CD4-positive, alpha-beta T cell treated with Interferon alpha-2 for 1 hour (primary cell): ENCODE results near the gene RNF34.
A peak's percentile ranks its signal among the peaks of the same experiment; 100 is the strongest.

Experiments used
- DNase-seq, 2 donors: peaks; one replicate each; pipeline ENCODE4 v3.0.0-alpha.2; 2020 to 2022

RNF34 gene

DNA sequence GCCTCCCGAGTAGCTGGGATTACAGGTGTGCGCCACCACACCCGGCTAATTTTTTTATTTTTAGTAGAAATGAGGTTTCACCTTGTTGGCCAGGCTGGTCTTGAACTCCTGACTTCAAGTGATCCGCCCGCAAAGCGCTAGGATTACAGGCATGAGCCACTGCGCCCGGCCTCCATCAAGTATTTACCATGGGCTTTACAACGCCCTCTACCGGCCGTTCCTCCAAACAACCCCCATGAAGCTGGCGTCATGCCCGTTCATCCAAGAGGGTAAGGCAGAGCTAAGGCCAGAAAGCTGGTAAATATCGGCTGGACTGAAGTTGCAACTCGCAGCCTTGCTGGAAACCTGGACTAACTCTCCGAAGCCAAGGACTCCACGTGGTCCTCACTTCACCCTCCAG is 41.6 kb downstream of the RNF34 start:
- no peak for DNase-seq

DNA sequence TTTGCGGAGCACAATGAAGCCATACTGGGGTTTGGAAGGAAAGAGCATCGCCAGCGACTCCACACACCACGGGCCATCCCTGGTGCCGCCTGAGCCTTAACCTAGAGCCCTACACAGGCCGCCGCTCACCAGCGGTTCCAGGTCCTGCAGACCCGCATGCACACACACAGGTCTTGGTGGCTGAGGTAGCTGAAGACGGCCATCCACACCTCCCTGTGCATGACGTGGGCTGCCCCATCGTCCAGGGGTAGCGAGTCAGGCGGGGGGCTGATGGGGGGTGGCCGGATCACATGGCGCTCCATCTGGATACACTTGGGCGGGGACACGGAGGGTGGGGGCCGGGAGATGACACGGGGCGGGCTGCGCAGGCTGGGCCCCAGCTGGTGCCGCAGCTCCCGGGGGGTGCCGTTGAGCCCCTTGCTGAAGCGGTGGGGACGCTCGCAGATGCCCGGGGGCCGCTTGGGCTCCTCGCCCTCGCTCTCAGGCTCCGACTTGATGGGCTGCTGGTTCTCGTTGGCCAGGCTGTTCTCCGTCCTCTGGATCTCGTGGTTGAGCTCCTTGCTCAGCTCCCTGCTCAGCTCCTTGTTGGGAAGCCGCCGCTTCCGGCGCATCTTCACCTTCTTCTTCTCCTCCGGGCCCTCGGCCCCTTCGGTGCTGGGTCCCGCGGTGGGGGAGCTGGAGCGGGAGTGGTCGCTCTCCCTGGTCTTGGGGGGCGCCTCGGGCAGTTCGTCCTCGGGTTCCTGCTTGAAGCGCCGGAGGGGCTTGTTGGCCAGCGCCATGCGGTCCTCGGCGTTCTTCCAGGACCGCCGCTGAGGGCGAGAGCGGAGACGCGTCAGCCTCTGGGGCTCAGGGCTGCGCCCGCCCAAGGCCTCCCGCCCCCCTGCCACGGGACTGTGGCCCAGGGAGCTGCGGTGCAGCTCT is 42.4 kb downstream of the RNF34 start:
- DNase-seq: no peak

DNA sequence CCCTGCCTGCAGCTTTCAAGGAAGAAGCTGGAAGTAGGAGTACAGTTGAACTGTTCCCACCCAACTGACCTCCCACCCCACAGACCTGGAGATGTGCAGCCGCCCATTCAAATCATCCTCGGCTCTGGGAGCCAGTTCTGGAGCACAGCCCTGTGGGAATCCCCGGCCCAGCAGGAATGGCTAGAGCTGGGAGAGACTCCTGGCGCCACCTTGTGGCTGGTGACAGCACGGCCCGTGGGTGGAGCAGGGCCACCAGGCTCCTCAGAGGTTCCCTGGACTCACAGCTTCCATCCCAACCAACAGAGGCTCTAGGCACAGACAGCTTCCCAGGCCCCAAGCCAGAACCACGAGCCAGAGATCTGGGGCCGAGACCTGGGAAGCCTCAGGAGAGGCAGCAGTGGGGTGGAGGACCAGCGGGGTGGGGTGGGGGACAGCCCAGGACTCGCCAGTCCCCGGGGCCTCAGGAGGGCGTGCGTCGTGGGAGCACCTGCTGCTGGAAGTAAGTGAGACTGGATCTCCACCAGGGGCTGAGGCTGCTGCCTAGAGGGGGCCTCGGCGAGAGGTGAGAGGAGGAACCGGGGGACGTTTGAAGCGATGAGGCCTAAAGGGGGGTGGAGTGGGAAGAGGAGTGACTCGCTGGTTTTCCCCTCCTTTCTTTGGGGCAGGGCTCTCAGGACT is 43.4 kb downstream of the RNF34 start:
- peak; percentile 59 to 68 for DNase-seq

DNA sequence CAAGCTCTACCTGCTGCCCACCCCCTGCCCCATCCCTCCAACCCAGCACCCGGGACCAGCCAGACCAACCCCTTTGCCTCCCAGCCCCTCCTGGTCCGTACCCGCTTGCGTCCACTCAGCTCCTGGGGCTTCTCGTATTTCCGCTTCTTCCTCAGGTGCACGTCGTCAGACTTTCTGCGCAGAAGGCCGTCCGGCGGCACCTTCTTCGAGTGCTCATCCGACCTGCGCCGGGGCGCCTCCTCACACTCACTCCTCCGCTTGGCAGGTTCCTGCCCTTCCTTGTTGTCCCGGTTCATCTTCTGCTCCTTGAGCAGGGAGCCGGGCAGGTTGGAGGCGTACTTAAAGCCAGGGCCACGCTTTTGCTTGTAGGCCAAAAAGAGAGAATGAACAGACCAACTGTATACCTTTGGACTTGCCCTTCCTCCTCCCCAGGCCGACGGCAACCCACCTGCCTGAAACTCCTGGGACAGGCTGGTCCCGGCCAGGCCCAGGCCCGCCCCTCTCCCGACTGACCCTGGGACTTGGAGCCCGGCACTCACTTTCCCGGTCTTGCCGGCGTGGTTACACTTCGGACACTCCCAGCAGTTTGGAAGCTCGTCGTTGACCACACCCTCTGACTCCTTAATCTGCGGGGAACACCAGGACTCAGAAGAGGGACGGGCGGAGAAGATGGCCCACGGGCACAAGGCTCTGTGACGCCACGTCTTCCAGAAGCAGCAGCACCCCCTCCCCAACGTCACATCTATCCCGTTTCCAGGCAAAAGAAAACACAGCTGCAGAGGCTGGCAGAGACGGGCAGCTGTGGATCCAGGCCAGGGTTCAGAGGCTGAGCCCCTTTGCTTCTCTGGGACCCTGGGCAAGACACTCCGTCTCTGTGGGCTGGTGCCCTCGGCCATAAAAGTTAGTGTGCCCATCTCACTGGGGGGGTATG is 44.3 kb downstream of the RNF34 start:
- DNase-seq: no peak

DNA sequence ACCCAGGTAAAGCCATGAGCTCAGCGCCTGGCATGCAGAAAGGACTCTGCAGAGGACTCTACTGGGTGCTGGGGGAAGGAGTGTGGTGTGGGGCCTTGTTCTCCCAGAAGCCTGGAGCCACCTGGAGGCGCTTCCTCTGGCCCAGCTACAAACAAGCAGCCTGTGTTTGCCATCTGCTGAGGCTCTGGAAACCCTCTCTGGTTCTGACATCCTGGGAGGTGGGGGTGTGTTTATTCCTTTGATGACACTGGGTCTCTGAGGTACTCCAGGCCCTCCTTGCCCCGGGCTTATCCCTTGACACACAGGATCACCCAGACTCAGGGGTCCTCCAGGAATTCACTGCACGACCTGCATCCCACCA is 44.9 kb downstream of the RNF34 start:
- no peak for DNase-seq

DNA sequence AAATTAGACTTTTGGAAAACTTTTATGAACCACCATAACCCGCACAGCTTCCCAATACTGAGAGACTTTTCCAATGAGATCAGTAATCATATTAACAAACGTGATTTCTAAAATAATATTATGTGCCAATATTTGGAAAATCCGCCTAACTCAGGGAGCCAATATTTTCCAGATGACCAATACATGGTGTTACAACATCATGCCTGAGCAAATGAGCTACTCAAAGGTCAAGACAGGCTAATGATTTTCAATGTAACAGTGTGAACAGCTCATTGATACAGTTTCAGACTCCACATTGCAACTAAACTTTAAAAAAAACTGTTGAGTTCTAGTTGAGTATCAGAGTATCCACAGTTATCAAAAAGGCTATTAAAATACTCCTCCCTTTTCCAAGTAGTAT is 46.8 kb downstream of the RNF34 start:
- DNase-seq: no peak

DNA sequence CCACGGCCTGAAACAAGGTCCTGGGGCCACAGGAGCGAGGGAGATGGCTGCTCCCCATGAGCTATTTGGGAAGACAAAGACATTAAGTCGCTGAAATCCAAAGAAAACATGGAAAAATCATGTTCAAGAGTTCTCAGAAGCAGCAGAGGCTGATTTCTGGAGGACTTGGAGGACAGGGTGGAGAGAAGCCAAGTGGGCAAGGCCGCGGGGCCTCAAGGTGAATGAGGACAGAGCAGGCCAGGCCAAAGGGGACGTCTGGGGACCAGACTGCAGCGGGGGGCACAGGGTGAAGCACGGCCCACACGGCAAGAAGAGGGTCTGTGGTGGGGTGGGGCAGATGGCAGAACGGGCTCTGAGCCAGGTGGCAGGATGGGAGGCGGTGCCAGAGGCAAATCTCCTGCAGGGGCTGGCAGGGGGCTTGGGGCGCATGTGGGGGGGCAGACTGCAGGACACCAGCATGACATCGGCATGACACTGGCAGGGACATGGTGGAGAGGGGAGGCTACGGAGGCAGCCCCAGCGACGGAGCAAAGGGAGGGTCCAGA is 48.9 kb downstream of the RNF34 start:
- no peak for DNase-seq

DNA sequence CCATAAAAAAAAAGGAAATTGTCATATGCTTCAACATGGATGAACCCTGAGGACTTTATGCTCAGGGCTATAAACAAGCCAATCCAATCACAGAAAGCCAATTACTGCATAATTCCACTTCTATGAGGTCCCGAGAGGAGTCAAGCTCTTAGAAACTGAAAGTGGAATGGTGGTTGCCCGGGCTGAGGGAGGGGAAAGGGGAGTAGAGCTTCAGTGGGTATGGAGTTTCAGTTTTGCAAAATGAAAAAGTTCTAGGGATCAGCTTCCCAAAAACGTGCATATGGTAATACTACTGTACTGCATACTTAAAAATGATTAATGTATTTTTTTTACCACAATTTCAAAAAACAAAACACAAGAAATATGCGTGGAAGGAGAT is 52.0 kb downstream of the RNF34 start:
- no peak for DNase-seq

DNA sequence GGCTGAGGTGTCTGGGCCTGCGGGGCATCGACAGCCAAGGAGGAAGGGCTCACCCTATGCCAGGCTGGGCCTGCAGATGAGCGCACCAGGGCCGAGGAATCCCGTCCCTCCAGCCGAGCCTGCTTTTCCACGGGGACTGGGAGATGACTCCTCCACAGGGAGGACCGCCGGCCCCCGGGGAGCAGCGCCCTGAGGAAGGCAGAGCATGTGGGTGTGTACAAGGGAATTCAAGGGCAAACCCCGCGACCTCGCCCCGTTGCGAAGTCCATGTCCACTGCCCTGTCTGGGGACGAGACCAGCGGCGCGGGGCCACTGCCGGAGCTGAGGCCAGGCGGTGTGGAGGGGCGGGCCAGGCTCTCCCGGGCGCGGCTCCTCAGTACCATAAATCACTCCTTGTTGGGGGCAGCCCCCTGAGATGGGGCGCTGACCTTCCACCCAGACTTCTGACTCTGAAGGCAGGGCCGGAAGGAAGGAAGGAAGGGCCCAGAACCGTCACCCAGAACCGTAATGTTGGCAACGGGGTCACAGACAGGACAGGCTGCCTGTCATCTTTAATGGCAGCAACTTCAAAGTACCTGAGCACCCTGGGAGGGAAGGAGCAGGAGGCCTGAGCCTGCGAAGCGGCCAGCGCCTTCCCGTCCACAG is 52.5 kb downstream of the RNF34 start:
- DNase-seq: no peak

DNA sequence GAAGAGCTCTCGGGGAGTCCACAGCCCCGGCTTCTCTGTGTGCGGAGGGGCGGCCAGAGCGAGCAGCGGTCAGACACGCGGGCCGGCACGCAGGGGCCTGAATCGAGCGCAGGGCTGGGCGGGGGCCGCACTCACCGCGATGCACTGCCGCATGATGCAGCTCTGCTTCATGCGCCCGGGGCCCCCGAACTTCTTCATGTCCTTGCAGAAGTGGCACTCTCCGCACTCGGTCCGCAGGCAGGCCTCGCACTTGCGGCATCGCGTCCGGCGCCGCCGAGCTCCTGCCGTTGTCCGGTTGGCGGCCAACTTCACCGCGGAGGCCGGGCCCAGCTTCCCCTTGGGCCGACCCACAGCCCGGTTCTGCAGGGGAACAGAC is 53.1 kb downstream of the RNF34 start:
- DNase-seq: no peak

DNA sequence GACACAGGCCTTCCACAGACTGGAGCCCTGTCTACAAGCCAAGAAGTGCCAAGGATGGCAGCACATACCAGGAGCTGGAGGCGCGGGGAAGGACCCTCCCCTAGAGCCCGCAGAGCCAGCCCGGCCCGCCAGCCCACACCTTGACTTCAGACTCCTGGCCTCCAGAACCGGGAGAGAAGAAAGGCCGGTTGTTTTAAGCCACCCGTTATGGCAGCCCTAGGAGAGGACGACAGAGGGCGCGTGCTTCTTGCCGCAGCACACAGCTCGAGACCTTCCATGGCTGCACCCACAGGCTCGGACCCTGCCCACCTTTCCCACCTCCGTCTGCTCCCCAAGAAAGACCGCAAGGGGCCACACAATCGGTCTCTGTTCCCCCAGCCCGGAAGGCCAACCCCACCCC is 53.7 kb downstream of the RNF34 start:
- no peak for DNase-seq

DNA sequence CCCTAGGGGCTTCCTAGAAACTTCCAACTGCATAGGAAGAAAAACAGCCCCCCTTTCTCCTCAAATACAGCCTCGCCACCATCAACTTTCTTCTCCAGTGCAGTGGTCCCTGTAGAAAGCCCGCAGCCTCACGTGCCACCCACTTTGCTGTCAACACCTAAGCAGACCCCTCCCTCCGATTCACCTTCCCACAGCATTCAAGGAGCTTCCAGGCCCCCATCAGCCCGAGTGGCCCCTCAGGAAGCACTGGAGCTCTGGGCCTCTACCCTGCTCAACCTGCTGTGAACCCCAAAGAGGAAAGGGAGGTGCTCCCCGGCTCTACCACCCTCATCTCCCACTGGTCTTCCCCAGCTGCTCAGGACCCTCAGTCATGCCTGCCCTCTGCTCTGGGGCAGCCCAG is 55.0 kb downstream of the RNF34 start:
- no peak for DNase-seq

DNA sequence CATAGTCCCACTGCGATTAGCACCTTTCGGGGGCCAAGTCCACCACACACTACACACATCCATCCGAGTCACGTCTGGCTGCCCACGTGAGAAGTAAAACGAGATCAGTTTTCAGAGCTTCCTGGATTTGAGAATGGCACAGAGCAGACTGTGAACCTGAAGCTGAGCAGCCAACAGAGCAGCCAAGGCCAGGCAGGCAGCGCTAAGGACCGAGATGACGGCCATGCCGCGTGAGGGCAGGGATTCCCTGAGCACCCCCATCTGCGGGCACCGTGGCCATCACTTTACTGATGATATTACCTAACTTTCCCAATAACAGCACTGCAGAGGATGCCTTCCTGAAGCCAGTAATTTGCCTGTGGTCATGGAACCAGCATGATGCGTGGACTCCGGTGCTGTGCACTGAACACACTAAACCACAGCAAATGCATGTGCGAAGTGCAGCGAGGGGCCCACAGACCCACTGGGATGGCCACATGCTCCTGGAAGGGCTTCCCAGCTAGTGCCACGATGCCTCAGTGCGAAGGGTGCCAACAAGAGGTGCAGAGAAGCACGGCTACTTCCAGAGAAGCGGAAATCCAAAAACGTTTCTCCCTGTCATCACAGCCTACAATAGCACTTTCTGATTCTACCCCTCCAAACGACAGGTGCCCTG is 56.0 kb downstream of the RNF34 start:
- no peak for DNase-seq

DNA sequence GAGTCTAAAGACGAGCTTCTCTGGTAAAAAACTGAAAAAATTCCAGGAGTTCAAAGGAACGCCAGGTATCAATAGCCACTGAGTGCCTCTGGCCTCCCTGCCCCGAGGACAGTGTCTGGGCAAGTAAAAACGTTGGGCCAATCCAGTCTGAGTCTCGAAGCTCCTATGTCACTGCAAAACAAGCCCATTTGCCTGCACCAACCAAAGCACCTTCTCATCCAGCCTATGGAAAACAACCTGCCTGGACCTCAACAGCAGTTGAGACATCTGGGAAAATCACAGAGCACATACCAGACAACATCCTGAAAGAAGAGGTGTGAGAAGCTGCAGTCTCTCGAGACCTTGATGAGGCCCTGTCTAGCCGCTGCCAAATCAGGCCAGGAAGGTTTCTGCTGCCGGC is 56.6 kb downstream of the RNF34 start:
- no peak for DNase-seq

DNA sequence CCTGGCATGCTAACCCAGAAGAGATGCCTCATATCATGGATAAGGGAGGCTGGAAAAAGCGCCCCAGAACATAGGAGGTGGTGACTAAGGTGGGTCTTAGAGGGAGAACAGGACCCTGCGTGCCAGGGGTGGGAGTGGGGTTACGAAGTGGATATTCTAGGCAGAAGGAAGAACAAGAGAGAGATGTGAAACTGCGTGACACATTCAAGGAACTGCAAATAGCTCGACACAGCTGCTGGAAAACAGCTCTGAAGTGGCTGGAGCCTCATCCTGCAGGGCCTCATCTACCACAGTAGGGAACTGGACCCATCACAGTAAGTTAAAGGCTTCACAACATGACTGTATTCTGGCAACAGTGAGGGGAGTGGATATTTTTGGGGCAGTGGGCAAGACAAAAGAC is 61.1 kb downstream of the RNF34 start:
- DNase-seq: no peak

DNA sequence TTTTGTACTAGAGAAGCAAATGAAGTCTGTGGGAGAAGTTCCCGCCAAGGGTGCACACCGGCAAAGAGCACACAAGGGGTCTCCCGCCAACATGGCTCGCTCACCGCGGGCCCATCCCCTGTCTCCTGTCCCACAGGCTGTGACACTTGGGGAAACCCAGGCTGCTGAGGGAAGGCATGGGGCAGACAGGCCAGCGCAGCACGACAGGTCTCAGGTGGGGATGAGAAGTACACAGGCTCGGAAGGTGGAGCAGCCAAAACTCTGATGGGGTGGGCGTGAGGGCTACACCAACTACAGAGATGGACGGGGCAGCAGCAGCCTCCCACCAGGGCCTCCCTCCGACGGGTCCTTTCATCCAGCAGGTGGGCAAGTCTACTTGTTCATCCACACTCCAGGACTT is 64.4 kb downstream of the RNF34 start:
- DNase-seq: no peak

DNA sequence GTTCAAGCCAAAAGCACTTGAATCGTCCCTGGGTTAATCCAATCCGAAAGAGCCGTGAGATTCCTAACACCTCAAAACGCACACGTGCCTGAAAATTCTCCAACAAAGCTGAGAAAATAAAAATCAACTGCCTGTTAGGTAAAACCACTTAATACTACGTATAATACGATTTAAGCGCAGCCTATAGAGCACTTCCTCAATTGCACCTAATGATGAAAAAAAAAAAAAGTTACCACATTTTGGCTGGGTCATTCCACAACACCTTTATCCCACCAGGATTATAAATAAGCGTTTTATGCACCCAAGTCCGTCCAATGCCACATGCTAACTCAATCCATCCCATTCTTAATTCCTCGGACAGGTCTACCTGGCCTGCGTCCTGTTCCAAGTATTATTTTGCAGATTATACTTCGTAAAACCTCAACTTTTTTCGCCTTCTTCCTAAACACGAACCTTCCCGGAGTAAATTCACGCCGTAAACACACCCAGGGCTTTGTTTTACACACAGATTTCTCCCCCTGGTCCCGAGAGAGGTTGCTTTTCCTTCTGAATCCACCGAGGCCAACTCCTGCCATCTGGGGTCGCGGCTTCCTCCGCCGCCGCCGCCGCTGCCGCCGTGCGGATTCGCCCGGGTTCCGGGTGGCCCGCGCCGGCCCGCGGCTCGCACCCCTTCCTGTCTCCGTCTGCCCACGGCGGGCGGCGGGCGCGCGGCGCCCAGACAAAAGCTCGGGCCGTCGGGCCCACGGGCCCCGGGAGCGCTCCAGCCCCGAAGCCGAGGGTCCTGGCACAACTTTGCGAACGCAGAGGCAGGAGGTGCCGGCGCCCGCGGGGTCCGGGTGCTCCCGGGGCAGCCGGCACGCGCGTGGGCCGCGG is 66.2 kb downstream of the RNF34 start:
- DNase-seq: peak in 1 of 2 donors; percentile 47

DNA sequence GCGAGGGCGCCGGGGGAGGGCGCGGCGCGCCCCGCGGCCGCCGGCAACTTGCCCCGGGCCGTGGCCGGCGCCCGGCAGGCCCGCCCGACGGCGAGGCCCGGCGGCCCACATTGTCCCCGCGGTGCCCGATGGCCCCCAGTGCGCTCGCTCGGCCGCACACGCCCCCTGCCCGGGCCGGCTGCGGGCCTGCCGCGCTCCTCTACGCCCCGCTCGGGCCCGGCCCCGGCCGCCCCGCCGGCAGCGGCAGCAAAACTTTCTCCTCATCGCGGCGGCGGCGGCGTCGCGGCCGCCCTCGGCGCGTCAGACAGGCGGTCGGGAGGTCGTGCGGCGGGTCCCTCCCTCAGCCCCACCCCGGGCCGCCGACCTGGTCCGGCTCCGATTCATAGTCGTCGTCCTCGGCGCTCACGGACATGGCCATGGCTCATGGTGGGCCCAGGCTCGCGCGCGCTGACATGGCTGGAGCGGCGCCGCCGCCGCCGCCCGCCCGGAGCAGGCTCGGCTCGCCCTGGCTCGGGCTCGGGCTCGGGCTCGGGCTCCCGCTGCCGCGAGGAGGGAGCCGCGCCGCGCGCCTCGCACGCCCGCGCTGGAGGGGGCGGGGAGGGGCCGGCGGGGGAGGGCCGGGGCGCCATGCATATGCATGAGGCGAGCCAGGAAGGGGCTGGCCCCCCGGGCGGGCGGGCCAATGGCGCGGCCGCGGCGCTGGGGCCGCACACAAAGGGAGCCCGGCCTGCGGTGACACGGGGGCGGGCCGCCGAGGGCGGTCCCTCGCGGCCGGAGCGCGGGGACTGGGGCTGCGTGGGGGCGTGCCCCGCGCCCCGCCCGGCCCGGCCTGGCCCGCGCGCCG is 67.1 kb downstream of the RNF34 start:
- peak; percentile 90 to 93 for DNase-seq

DNA sequence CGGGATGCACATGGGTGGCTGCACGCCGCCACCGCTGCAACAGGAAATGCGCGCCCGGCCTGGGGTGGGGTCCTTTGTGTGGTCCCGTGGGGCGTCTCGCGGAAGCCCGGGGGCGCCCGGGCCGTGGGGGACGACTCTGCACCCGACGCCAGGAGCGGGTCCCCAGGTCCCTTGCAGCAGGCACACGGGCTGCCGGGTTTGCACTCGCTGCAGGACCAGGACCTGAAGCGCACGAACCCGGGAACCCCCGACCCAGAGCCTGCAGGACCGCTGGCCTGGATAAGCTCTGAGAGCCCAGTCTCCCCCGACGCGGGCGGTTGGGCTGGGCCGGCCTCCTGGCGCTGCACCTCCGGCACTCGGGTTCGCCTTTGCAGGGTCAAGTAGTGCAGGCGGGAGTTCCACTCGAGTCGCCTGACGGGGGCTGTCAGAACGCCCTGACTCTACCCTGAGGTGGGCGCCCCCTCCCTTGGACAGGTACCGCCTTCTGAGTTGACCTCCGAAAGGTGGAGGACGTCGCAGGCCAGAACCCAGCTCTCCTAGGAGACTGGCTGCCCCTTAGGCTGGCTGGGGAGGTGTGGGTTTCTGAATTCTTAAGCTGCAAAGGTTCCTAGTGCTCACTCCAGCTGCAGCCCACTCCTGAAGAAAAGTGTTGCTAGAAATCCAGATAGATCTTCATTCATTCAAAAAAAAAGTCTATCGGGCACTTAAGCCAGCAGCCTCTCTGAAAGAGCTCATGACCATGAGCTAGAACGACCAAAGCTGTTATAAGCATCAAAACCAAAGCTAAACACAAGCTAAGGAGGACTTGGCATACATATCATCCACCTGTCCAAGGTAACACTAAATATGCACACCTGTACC is 68.0 kb downstream of the RNF34 start:
- DNase-seq: no peak
